HCT116 (cell line): ENCODE measurements around the gene C10orf62. TPM values are rescaled to one million over a fixed set of nuclear protein-coding genes. Genes with fewer than 3 reads are reported as not detected.

Experiments
- ATAC-seq: fragments of 200-7000 bp; cut with Tn5 transposase; 2 replicates; pipeline ENCODE4 v1.9.1; 2020; ENCODE audit warnings: mild to moderate bottlenecking, moderate library complexity
- BruUV-seq: library from RNA; stranded (reverse); fragments of 400-500 nt; replicated peaks from 2 replicates; lab custom pipeline; 2021; lab: Mats Ljungman, UMichigan
- CTCF ChIA-PET: fragments of 300-600 bp; sonication (Branson Sonifier 250); formaldehyde crosslinking; loops from one replicate; lab custom pipeline; 2021; ENCODE audit warnings: antibody characterized with exemption; lab: Charles Lee
- POLR2A ChIA-PET: fragments of 300-600, 350-600 bp; sonication (Branson Sonifier 250); formaldehyde crosslinking; loops from one replicate; lab custom pipeline; 2021; ENCODE audit warnings: antibody characterized with exemption; lab: Charles Lee
- RAD21 ChIA-PET, 2 experiments: fragments of 300-600 bp; sonication (Branson Sonifier 250); formaldehyde crosslinking; loops; one replicate each; lab custom pipeline; 2023; ENCODE audit warnings: low total read pairs in 2 of 2; ENCODE audit not compliant: uncharacterized antibody in 2 of 2, unreplicated experiment in 2 of 2, low non-redundant PET in 1 of 2; lab: Charles Lee
- DNase-seq: peaks from one replicate; pipeline ENCODE4 v3.0.0-alpha.2; 2010; ENCODE audit warnings: low read depth, low spot score
- H2AFZ ChIP-seq: fragments of 200-600 bp; shearing (Covaris generic), sonication (generic); 2 replicates; pipeline ENCODE4 v1.6.1; 2017; ENCODE audit warnings: low read depth, mixed run types, mixed read lengths, antibody characterized with exemption, low read length; ENCODE audit not compliant: poor library complexity, severe bottlenecking
- H3K27ac ChIP-seq: 2 replicates; pipeline ENCODE4 v1.5.1; 2012; ENCODE audit warnings: low read depth, low read length
- H3K27me3 ChIP-seq: fragments of 200-600 bp; sonication (generic); 2 replicates; pipeline ENCODE4 v1.6.1; 2016; ENCODE audit warnings: mixed run types, low read length, mixed read lengths; ENCODE audit not compliant: insufficient read depth
- H3K36me3 ChIP-seq, 2 experiments: fragments of 200-500 bp in 1 of 2; fragments of 200-600 bp in 1 of 2; sonication (Bioruptor generic) in 1 of 2; sonication (generic) in 1 of 2; 2 replicates each; pipeline versions ENCODE4 v1.5.1 to v1.6.1; 2014 to 2016; ENCODE audit warnings: low read length in 2 of 2, inconsistent platforms in 1 of 2, mixed read lengths in 1 of 2, mixed run types in 1 of 2; ENCODE audit not compliant: insufficient read depth in 2 of 2, control insufficient read depth in 1 of 2
- H3K4me1 ChIP-seq, 2 experiments: fragments of 200-600 bp in 1 of 2; sonication (generic) in 1 of 2; 2 replicates each; pipeline versions ENCODE4 v1.5.1 to v1.6.1; 2012 to 2017; ENCODE audit warnings: low read length in 2 of 2, inconsistent platforms in 1 of 2, mild to moderate bottlenecking in 1 of 2, mixed read lengths in 1 of 2, mixed run types in 1 of 2, moderate library complexity in 1 of 2; ENCODE audit not compliant: insufficient read depth in 2 of 2, control insufficient read depth in 1 of 2
- H3K4me2 ChIP-seq: fragments of 200-600 bp; sonication (generic); 2 replicates; pipeline ENCODE4 v1.6.1; 2017; ENCODE audit warnings: mixed run types, low read length, mixed read lengths
- H3K4me3 ChIP-seq, 2 experiments: fragments of 200-600 bp in 1 of 2; sonication (generic) in 1 of 2; replicated peaks in 1 of 2; 2 replicates each; pipeline ENCODE4 v1.5.1; 2011 to 2016; ENCODE audit warnings: low read length in 2 of 2, control low read depth in 1 of 2, low read depth in 1 of 2, mild to moderate bottlenecking in 1 of 2, mixed read lengths in 1 of 2, mixed run types in 1 of 2
- H3K79me2 ChIP-seq: fragments of 200-600 bp; sonication (generic); 2 replicates; pipeline ENCODE4 v1.6.1; 2017; ENCODE audit warnings: mild to moderate bottlenecking, mixed run types, low read length, moderate library complexity, mixed read lengths; ENCODE audit not compliant: insufficient read depth
- H3K9ac ChIP-seq: fragments of 200-600 bp; sonication (generic); 2 replicates; pipeline ENCODE4 v1.6.1; 2016; ENCODE audit warnings: low read length, mixed read lengths
- H3K9me2 ChIP-seq: fragments of 200-600 bp; sonication (generic), shearing (Covaris generic); 2 replicates; pipeline ENCODE4 v1.6.1; 2017; ENCODE audit warnings: mixed run types, mild to moderate bottlenecking, moderate library complexity; ENCODE audit not compliant: insufficient read depth
- H3K9me3 ChIP-seq, 2 experiments: fragments of 200-500 bp in 1 of 2; fragments of 200-600 bp in 1 of 2; sonication (Bioruptor generic) in 1 of 2; sonication (generic) in 1 of 2; 2 replicates each; pipeline ENCODE4 v1.6.1; 2014 to 2017; ENCODE audit warnings: low read length in 2 of 2, mixed read lengths in 2 of 2, inconsistent platforms in 1 of 2, low read depth in 1 of 2, mild to moderate bottlenecking in 1 of 2, mixed run types in 1 of 2, moderate library complexity in 1 of 2; ENCODE audit not compliant: control insufficient read depth in 1 of 2, insufficient read depth in 1 of 2
- H4K20me1 ChIP-seq: fragments of 200-600 bp; sonication (generic), shearing (Covaris generic); 2 replicates; pipeline ENCODE4 v1.6.1; 2017; ENCODE audit warnings: mixed run types, mild to moderate bottlenecking, moderate library complexity; ENCODE audit not compliant: insufficient read depth
- EGR1 ChIP-seq: IDR thresholded peaks from 2 replicates; pipeline ENCODE4 v1.6.1; 2012; ENCODE audit warnings: low read depth
- EZH2 ChIP-seq: fragments of 200-600 bp; sonication (generic); IDR thresholded peaks from 2 replicates; pipeline ENCODE4 v1.6.1; 2017; ENCODE audit warnings: antibody characterized with exemption, mixed run types
- EZH2phosphoT487 ChIP-seq: fragments of 200-600 bp; IDR thresholded peaks from 2 replicates; pipeline ENCODE4 v1.6.1; 2018; ENCODE audit warnings: antibody characterized with exemption, borderline replicate concordance
- FOSL1 ChIP-seq: IDR thresholded peaks from 2 replicates; pipeline ENCODE4 v1.6.1; 2012; ENCODE audit warnings: low read depth
- JUND ChIP-seq: IDR thresholded peaks from 2 replicates; pipeline ENCODE4 v1.6.1; 2012
- POLR2A ChIP-seq: IDR thresholded peaks from 2 replicates; pipeline ENCODE4 v1.7.0; 2011; ENCODE audit warnings: borderline replicate concordance; ENCODE audit not compliant: insufficient read depth, insufficient read length; ENCODE audit errors: extremely low read depth
- SIN3A ChIP-seq: IDR thresholded peaks from 2 replicates; pipeline ENCODE4 v1.6.1; 2012; ENCODE audit warnings: low read depth
- SP1 ChIP-seq: IDR thresholded peaks from 2 replicates; pipeline ENCODE4 v1.6.1; 2012; ENCODE audit warnings: low read depth
- SRF ChIP-seq: IDR thresholded peaks from 2 replicates; pipeline ENCODE4 v1.6.1; 2012; ENCODE audit warnings: low read depth
- ZFX ChIP-seq: fragments of 450-650 bp; IDR thresholded peaks from 2 replicates; pipeline ENCODE4 v1.6.1; 2017
- intact Hi-C: fragments of 100-400 bp; cut with micrococcal nuclease; formaldehyde crosslinking; loops from 2 replicates; pipeline ENCODE4 v1.10.0; 2022
- total RNA-seq: library from RNA; stranded (reverse); gene quantifications from one replicate; pipeline ENCODE4 v1.2.1, GENCODE V29; 2021; ENCODE audit not compliant: unreplicated experiment
- TF ChIP-seq, protein P1 (sequence below): IDR thresholded peaks from 2 replicates; pipeline ENCODE4 v1.6.1; 2011; ENCODE audit warnings: mild to moderate bottlenecking, low read length, moderate library complexity; ENCODE audit not compliant: insufficient replicate concordance; ENCODE audit errors: extremely low read depth
- TF ChIP-seq, protein P2 (sequence below): IDR thresholded peaks from 2 replicates; pipeline ENCODE4 v1.6.1; 2012
- TF ChIP-seq, protein P3 (sequence below), 3 experiments: fragments of 200-600 bp in 1 of 3; sonication (generic) in 1 of 3; IDR thresholded peaks in 2 of 3; conservative IDR thresholded peaks in 1 of 3; 2 replicates each; pipeline ENCODE4 v1.5.1; 2012 to 2017; ENCODE audit warnings: low read depth in 2 of 3, low read length in 2 of 3, antibody characterized with exemption in 1 of 3, borderline replicate concordance in 1 of 3, control low read depth in 1 of 3, mild to moderate bottlenecking in 1 of 3, mixed read lengths in 1 of 3, mixed run types in 1 of 3, moderate library complexity in 1 of 3; ENCODE audit not compliant: insufficient read depth in 1 of 3
- TF ChIP-seq, protein P4 (sequence below): IDR thresholded peaks from 2 replicates; pipeline ENCODE4 v1.6.1; 2012

C10orf62 gene
- total RNA-seq, 1 experiment from 2014 or later = 0.32 TPM

DNA sequence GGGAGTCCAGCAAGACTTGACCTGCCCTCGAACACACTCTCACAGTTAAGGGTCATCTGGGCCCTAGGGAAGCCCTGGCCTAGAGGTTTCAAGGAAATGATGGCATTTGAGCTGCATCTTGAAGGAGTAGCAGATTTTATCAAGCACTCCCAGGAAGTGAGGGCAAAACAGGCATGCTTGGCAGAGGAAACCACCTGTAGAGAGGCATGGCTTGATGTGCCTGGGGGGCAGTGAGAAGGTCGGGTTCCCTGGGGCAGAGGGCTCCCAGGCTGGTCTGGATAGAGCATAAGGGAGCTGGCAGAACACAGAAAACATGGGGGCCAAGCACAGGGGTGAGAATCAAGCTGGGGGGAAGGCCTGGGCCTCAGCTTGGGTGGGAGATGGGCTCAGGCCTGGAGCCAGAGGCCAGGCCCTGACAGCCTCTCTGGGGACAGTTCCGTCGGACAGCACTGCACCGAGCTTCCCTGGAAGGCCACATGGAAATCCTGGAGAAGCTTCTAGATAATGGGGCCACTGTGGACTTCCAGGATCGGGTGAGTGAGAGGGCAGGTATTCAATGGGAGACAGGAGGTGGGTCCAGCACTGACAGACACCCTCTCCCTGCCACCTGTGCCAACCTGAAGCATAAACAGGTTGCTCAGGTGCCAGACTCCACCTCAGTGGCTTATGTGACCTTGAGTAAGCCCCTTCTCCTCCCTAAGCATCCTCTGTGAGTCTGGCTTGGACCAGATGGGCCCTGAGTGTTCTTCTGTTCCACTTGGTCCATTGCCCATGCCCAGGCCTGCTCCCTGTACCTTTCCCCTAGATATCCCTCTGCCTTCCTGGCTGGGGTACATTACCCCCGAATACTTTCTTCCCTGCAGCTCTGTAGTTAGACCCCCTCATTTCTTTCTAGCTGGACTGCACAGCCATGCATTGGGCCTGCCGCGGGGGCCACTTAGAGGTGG lies 8.8 kb upstream of the C10orf62 start:
- H4K20me1 ChIP-seq = no peaks in the 10 kb centered on the region
- H3K36me3 ChIP-seq = no peaks in the 10 kb centered on the region
- DNase-seq = no peak
- no peaks in the 10 kb centered on the region for H3K9me2 ChIP-seq
- intact Hi-C loops = no loop called here
- H2AFZ ChIP-seq = no peak overlapping the region
- ChIA-PET POLR2A (no interaction called here), CTCF (interaction anchor here (2.5 kb wide), 1 partner anchor 9 kb away, joined by 11 read pairs; the partner anchor contains the start of gene ANKRD2), RAD21 (no interaction called here)
- no TSS peak for BruUV-seq
- peaks cover 19 to 27% of the 10 kb centered on the region in 2 experiments for H3K4me1 ChIP-seq
- H3K27ac ChIP-seq = no peak overlapping the region
- no peak overlapping the region for H3K9ac ChIP-seq
- no peak for TF ChIP-seq ZFX
- no peak for TF ChIP-seq SRF
- no peak for TF ChIP-seq JUND
- TF ChIP-seq POLR2A = no peak
- TF ChIP-seq SIN3A = no peak
- TF ChIP-seq SP1 = no peak
- no peak for TF ChIP-seq EGR1
- TF ChIP-seq, protein P1, sequence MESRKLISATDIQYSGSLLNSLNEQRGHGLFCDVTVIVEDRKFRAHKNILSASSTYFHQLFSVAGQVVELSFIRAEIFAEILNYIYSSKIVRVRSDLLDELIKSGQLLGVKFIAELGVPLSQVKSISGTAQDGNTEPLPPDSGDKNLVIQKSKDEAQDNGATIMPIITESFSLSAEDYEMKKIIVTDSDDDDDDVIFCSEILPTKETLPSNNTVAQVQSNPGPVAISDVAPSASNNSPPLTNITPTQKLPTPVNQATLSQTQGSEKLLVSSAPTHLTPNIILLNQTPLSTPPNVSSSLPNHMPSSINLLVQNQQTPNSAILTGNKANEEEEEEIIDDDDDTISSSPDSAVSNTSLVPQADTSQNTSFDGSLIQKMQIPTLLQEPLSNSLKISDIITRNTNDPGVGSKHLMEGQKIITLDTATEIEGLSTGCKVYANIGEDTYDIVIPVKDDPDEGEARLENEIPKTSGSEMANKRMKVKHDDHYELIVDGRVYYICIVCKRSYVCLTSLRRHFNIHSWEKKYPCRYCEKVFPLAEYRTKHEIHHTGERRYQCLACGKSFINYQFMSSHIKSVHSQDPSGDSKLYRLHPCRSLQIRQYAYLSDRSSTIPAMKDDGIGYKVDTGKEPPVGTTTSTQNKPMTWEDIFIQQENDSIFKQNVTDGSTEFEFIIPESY = no peak
- TF ChIP-seq, protein P2, sequence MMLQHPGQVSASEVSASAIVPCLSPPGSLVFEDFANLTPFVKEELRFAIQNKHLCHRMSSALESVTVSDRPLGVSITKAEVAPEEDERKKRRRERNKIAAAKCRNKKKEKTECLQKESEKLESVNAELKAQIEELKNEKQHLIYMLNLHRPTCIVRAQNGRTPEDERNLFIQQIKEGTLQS = no peak
- TF ChIP-seq FOSL1 = no peak
- TF ChIP-seq EZH2phosphoT487 = no peak
- no peak for TF ChIP-seq EZH2
- TF ChIP-seq, protein P3, sequence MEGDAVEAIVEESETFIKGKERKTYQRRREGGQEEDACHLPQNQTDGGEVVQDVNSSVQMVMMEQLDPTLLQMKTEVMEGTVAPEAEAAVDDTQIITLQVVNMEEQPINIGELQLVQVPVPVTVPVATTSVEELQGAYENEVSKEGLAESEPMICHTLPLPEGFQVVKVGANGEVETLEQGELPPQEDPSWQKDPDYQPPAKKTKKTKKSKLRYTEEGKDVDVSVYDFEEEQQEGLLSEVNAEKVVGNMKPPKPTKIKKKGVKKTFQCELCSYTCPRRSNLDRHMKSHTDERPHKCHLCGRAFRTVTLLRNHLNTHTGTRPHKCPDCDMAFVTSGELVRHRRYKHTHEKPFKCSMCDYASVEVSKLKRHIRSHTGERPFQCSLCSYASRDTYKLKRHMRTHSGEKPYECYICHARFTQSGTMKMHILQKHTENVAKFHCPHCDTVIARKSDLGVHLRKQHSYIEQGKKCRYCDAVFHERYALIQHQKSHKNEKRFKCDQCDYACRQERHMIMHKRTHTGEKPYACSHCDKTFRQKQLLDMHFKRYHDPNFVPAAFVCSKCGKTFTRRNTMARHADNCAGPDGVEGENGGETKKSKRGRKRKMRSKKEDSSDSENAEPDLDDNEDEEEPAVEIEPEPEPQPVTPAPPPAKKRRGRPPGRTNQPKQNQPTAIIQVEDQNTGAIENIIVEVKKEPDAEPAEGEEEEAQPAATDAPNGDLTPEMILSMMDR (IDR thresholded peaks at IDR 0.05 in 2 of 3, conservative IDR thresholded peaks at IDR 0.05 in 1 of 3; ENCODE audit: borderline replicate concordance in 1 of 3, insufficient read depth in 1 of 3, low read depth in 2 of 3, low read length in 2 of 3) = no peak
- TF ChIP-seq, protein P4, sequence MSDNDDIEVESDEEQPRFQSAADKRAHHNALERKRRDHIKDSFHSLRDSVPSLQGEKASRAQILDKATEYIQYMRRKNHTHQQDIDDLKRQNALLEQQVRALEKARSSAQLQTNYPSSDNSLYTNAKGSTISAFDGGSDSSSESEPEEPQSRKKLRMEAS = no peak
- H3K79me2 ChIP-seq = no peaks in the 10 kb centered on the region
- no peak for ATAC-seq
- no peak overlapping the region for H3K4me3 ChIP-seq
- no peaks in the 10 kb centered on the region for H3K9me3 ChIP-seq
- H3K27me3 ChIP-seq = no peaks in the 10 kb centered on the region
- H3K4me2 ChIP-seq = no peak overlapping the region
